Sigmoid colon (tissue), 7 donors: Measurements from ENCODE around the gene CUX1. TPM values are rescaled to one million over a fixed set of nuclear protein-coding genes. Genes with fewer than 3 reads are reported as not detected.

Source experiments
- DNase-seq: peaks from one replicate; pipeline ENCODE4 v3.0.0-alpha.2; 2019
- H3K27ac ChIP-seq, 4 donors: fragments of 200-600 bp; sonication (generic); one replicate each; pipeline ENCODE4 v1.5.1; 2016 to 2019; ENCODE audit warnings: mild to moderate bottlenecking in 1 of 4
- H3K27me3 ChIP-seq, 3 donors: fragments of 200-600 bp; sonication (generic); one replicate each; pipeline ENCODE4 v1.5.1; 2019; ENCODE audit warnings: mild to moderate bottlenecking in 1 of 3
- H3K36me3 ChIP-seq, 4 donors: fragments of 200-600 bp; sonication (generic); one replicate each; pipeline ENCODE4 v1.5.1; 2016 to 2019
- H3K4me1 ChIP-seq, 4 donors: fragments of 200-600 bp; sonication (generic); one replicate each; pipeline ENCODE4 v1.5.1; 2017 to 2019
- H3K4me3 ChIP-seq, 4 donors: fragments of 200-600 bp; sonication (generic); one replicate each; pipeline ENCODE4 v1.5.1; 2017 to 2019; ENCODE audit warnings: mild to moderate bottlenecking in 2 of 4, moderate library complexity in 1 of 4
- H3K9me3 ChIP-seq, 4 donors: fragments of 200-600 bp in 3 of 4; sonication (generic) in 3 of 4; one replicate each; pipeline versions ENCODE4 v1.5.1 to v1.6.1; 2013 to 2019
- CTCF ChIP-seq, 4 experiments: fragments of 450-650 bp in 3 of 4; fragments of 200-600 bp in 1 of 4; IDR thresholded peaks; one replicate each; pipeline ENCODE4 v1.5.1; 2016 to 2019; ENCODE audit warnings: antibody characterized with exemption in 4 of 4, mild to moderate bottlenecking in 3 of 4, moderate library complexity in 2 of 4
- EP300 ChIP-seq, 4 donors: sonication (generic); formaldehyde crosslinking; IDR thresholded peaks; one replicate each; pipeline ENCODE4 v1.6.1; 2017; ENCODE audit warnings: antibody characterized with exemption in 4 of 4
- POLR2A ChIP-seq, 2 donors: fragments of 450-650 bp; IDR thresholded peaks; one replicate each; pipeline ENCODE4 v1.6.1; 2016; ENCODE audit warnings: antibody characterized with exemption in 2 of 2, mild to moderate bottlenecking in 2 of 2, moderate library complexity in 2 of 2
- POLR2AphosphoS5 ChIP-seq, 4 donors: sonication (generic); formaldehyde crosslinking; IDR thresholded peaks; one replicate each; pipeline ENCODE4 v1.6.1; 2017; ENCODE audit warnings: antibody characterized with exemption in 4 of 4
- WGBS, 2 donors: extraction: QIAGEN DNeasy Blood & Tissue Kit; methylation state at CpG; one replicate each; pipeline ENCODE4 v1.1.7; 2013; 5-methylcytosine and 5-hydroxymethylcytosine counted together
- intact Hi-C: fragments of 100-400 bp; cut with DNase I; formaldehyde crosslinking; loops from one replicate; pipeline ENCODE4 v1.15.1; 2023
- polyA plus RNA-seq, 3 donors: library from polyadenylated mRNA; stranded (reverse); fragments of 200-250 nt; gene quantifications; one replicate each; pipeline ENCODE4 v1.2.3, GENCODE V29; 2013
- total RNA-seq, 4 donors: library from RNA; depleted of rRNA; stranded (reverse); fragments of >200 nt; gene quantifications; one replicate each; pipeline ENCODE4 v1.1.0, GENCODE V29; 2016
- donor health status: healthy with polysubstance abuse.
- donor health status: Bipolar disorder and iron deficiency.
- donor health status: healthy.

Gene CUX1
- total and polyA plus RNA-seq, 7 donors: 46.7 to 127 (median 49.9) TPM

- no peak overlapping the region for H3K4me3 ChIP-seq
- intact Hi-C loops: loop anchor here (1.0 to 2.0 kb wide), 2 partner anchors 422 to 548 kb away; no protein-coding TSS in a partner anchor
- TF ChIP-seq POLR2A (IDR thresholded peaks at IDR 0.05) (no peak), EP300 (IDR thresholded peaks at IDR 0.05) (no peak), CTCF (IDR thresholded peaks at IDR 0.05) (peak; percentile 37 to 80 (median 72)), POLR2AphosphoS5 (IDR thresholded peaks at IDR 0.05) (no peak)
- no peaks in the 10 kb centered on the region for H3K27me3 ChIP-seq
- no peak overlapping the region for H3K27ac ChIP-seq
- DNase-seq: peak; percentile 75
- peaks cover 0 to 7% (median 0%) of the 10 kb centered on the region in 4 donors for H3K4me1 ChIP-seq
- WGBS, 2 donors: 37 to 52% methylated on average over 14 of the region's 14 CpGs
- H3K36me3 ChIP-seq: peaks cover 10 to 64% (median 27%) of the 10 kb centered on the region in 4 donors
- H3K9me3 ChIP-seq: no peaks in the 10 kb centered on the region
Observed at GRCh38 chr7:102236592-102237287, 419.3 kb downstream of the CUX1 start.

GRCh38 chr7:102239206-102239820 lies 421.9 kb downstream of the CUX1 start:
- H3K4me3 ChIP-seq: no peak overlapping the region
- intact Hi-C loops: no loop called here
- peaks cover 10 to 58% (median 29%) of the 10 kb centered on the region in 4 donors for H3K36me3 ChIP-seq
- H3K27ac ChIP-seq: no peak overlapping the region
- DNase-seq: no peak
- H3K27me3 ChIP-seq: no peaks in the 10 kb centered on the region
- TF ChIP-seq CTCF (IDR thresholded peaks at IDR 0.05): no peak
- no peak for TF ChIP-seq EP300 (IDR thresholded peaks at IDR 0.05)
- no peak for TF ChIP-seq POLR2AphosphoS5 (IDR thresholded peaks at IDR 0.05)
- no peak for TF ChIP-seq POLR2A (IDR thresholded peaks at IDR 0.05)
- H3K9me3 ChIP-seq: no peaks in the 10 kb centered on the region
- H3K4me1 ChIP-seq: peaks cover 0 to 7% (median 0%) of the 10 kb centered on the region in 4 donors
- WGBS, 2 donors: 97% methylated on average over 35 of the region's 35 CpGs

- Histone ChIP-seq H3K4me1 (peaks cover 0 to 3% (median 0%) of the 10 kb centered on the region in 4 donors), H3K27me3 (no peaks in the 10 kb centered on the region), H3K4me3 (no peak overlapping the region), H3K9me3 (no peaks in the 10 kb centered on the region), H3K27ac (no peak overlapping the region), H3K36me3 (peaks cover 16 to 66% (median 25%) of the 10 kb centered on the region in 4 donors)
- WGBS, 2 donors: 91 to 93% methylated on average over 8 of the region's 8 CpGs
- intact Hi-C loops: no loop called here
- TF ChIP-seq POLR2AphosphoS5 (IDR thresholded peaks at IDR 0.05): no peak
- no peak for DNase-seq
Observed at GRCh38 chr7:102241431-102241830, 424.0 kb downstream of the CUX1 start.

DNA sequence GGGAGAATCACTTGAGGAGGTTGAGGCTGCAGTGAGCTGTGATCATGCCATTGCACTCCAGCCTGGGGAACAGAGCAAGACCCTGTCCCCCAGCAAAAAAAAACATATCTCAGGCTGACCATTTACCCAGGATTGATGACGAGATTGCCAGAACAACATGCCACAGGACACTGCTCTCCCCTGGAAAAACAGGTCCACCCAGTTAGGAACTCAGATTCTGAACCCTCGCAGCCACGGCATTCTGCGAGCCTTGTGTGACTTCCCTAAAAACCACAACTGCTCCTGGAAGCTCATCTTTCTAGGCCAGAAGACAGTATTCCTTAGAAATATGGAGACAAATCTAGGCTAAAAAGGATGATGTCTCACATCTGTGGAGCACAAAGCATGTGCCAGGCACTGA lies 427.2 kb downstream of the CUX1 start:
- H3K27me3 ChIP-seq: no peaks in the 10 kb centered on the region
- TF ChIP-seq POLR2A (IDR thresholded peaks at IDR 0.05): no peak
- TF ChIP-seq EP300 (IDR thresholded peaks at IDR 0.05): no peak
- TF ChIP-seq CTCF (IDR thresholded peaks at IDR 0.05): no peak
- TF ChIP-seq POLR2AphosphoS5 (IDR thresholded peaks at IDR 0.05): no peak
- intact Hi-C loops: no loop called here
- no peaks in the 10 kb centered on the region for H3K9me3 ChIP-seq
- peaks cover 7 to 67% (median 26%) of the 10 kb centered on the region in 4 donors for H3K36me3 ChIP-seq
- H3K4me1 ChIP-seq: no peaks in the 10 kb centered on the region
- H3K27ac ChIP-seq: no peak overlapping the region
- 76 to 90% methylated on average over 4 of the region's 4 CpGs for WGBS, 2 donors
- no peak overlapping the region for H3K4me3 ChIP-seq
- DNase-seq: no peak

GRCh38 chr7:102248081-102248455 lies 430.6 kb downstream of the CUX1 start:
- DNase-seq: no peak
- Histone ChIP-seq H3K27me3 (no peaks in the 10 kb centered on the region), H3K27ac (no peak overlapping the region), H3K9me3 (no peaks in the 10 kb centered on the region), H3K36me3 (peaks cover 5 to 46% (median 15%) of the 10 kb centered on the region in 4 donors), H3K4me3 (no peak overlapping the region), H3K4me1 (no peaks in the 10 kb centered on the region)
- no peak for TF ChIP-seq CTCF (IDR thresholded peaks at IDR 0.05)
- TF ChIP-seq EP300 (IDR thresholded peaks at IDR 0.05): no peak
- TF ChIP-seq POLR2AphosphoS5 (IDR thresholded peaks at IDR 0.05): no peak
- intact Hi-C loops: no loop called here
- 96 to 97% methylated on average over 14 of the region's 14 CpGs for WGBS, 2 donors
